HG02840 (cell line): Measurements from ENCODE around the gene GMDS.

Experiments
- ATAC-seq: cut with Tn5 transposase; IDR thresholded peaks from one replicate; pipeline ENCODE4 v1.9.1; 2021; ENCODE audit warnings: mild to moderate bottlenecking, moderate library complexity, moderate number of reproducible peaks; ENCODE audit not compliant: unreplicated experiment, low FRiP score

The GMDS gene

GRCh38 chr6:2182251-2182650 lies 63.2 kb downstream of the GMDS start:
- no peak for ATAC-seq

GRCh38 chr6:2181567-2181966 lies 63.8 kb downstream of the GMDS start:
- ATAC-seq, result no peak

DNA sequence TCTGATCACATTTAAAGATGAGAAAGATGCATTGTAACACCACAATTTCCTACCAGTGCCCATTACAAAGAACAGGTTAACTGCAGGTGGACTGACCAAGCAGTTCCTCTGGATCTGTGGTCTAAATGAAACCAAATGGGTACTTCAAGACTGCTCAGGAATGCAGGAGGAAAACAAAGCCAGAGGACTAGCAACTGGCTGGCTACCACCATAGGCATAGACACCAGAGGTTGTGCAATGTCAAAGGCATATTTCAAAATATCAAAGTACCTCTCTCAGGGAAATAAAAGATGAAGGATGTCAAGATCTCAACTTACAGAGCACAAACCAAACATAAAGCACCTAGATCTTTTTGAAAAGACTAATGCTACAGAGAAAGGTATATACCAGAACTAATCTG lies 65.5 kb downstream of the GMDS start:
- ATAC-seq, result no peak

GRCh38 chr6:2179241-2179640 lies 66.2 kb downstream of the GMDS start:
- no peak for ATAC-seq

DNA sequence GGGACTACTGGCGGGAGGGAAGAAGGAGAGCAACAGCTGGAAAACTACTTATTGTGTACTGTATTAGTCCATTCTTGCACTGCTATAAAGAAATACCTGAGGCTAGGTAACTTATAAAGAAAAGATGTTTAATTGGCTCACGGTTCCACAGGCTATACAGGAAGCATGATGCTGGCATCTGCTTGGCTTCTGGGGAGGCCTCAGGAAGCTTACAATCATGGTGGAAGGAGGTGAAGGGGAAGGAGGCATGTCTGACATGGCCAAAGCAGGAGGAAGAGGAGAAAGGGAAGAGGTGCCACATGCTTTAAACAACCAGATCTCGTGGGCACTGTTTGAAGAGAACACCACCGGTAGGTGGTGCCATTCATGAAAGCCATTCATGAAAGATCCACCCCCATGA lies 67.3 kb downstream of the GMDS start:
- ATAC-seq, result no peak

GRCh38 chr6:2175825-2176224 lies 69.6 kb downstream of the GMDS start:
- ATAC-seq, result no peak

DNA sequence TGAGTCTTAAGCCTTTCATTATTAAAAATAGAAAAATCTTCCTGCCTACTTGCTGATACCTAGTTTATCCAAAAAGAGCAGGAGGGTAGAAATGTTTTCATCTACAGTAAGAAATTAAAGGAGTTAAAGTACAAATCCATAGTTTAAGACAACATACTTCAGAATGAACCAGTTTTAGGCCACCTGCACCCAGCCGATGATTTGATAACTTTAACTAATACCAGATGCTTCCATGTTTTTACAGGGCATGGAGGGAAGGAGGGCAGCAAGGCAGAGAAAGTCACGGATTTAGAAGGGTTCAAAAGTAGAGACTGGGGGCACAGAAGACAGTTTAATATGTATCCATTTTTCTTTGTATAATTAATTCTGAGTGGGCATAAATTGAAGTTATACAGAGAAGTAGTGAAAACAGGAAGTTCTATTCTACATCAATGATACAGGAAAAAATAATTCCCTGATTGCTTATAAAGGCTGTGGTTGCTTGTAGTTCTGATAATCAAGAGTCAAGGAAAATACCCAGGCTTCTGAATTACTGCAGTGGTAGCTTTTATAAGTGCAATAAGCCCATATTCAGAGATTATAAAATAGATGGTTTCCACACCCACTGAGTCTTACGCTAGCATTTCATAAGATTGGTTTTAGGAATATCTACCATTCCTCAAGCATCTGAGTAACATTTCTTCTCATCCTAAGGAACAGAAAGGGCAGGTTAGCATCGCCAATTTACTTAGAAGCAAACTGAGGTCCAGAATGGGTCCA lies 72.0 kb downstream of the GMDS start:
- no peak for ATAC-seq

DNA sequence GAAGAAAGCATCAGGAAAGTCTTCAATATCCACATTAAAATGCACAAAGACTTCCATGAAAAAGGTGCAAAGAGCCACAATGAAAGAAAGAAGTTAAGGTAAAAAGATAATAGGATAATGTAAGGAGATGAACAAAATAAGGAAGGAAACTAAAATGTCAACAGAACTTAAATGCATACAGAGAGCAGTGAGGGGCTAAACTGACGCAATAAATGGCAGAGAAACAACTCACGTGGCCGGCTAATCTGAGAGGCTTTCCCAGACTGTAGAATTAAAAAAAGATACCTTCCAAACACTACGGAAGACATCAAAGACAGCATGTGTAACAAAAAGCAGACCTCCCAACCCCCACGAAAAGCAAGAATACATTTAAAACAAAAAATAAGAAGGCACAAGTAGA lies 73.7 kb downstream of the GMDS start:
- ATAC-seq, result no peak

- ATAC-seq, result no peak
Observed at GRCh38 chr6:2168480-2168879, 76.9 kb downstream of the GMDS start.

DNA sequence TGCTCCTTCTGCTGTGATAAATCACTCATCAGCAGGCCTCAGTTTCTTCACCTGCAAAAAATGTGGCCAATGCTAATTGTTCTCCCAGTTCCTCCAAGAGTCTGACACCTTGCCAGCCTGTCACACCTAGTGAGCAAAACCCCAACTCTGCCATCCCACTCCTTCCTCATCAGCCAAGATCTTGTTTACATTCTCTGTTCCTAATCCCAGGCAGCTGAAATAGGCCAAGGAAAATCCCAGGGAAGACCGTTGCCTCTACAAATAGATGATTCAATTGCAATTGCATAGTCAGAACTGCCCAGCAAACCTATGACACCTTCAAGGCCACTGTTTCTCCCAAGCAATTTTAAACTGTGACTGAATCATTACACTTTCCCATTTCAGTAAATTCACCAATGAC lies 78.7 kb downstream of the GMDS start:
- no peak for ATAC-seq

GRCh38 chr6:2165286-2165685 lies 80.1 kb downstream of the GMDS start:
- no peak for ATAC-seq

DNA sequence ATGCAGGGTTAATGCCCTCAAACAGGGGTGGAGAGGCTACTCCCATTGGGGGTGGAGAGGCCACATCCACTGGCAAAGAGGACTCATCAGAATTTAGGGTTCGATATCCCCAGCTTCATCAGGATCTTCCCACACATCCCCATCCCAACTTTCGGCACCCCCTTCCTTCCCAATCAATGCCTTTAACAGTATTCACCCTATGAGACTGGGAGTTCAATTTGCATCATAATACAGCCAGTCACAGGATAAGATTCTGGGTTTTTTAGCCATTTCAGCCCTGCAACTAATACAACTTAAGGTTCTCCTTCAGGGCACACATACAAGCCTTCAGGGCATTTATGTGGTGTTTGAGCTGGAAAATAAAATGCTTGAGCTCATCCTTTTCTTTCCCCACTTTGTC lies 80.9 kb downstream of the GMDS start:
- ATAC-seq, result no peak

- no peak for ATAC-seq
Observed at GRCh38 chr6:2162079-2162445, 83.3 kb downstream of the GMDS start.

GRCh38 chr6:2158596-2159271 lies 86.7 kb downstream of the GMDS start:
- ATAC-seq, result no peak

DNA sequence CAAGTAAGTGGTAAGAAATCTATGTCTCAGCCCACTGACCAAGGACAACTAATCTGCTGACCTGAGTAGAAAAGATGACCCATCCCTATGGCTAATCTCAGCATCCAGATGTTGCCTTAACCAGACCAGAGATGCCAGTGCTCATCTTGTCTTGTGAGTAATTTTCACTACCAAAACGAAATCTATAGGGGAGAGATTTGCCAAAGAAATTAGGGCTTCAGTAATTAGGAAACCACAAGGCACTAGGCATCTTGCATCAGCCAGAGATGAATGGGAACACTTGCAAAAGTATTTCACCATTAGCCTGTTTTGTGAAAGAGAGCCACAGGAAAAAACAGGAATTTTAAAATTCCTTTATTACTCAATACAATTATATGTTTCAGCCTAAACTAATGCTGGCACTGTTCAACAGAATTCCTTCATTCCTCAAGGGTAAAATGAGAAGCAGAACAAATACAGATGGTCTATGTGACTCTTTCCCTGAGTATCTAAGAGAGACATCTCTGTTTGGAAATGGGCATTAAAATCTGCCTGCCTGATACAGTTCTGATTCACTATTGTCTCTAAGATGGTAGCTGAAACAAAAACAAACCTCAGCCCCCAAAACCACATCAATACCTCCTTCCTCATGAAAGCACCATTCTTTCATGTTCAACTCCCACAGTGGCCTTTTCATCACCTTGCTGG lies 87.8 kb downstream of the GMDS start:
- no peak for ATAC-seq

DNA sequence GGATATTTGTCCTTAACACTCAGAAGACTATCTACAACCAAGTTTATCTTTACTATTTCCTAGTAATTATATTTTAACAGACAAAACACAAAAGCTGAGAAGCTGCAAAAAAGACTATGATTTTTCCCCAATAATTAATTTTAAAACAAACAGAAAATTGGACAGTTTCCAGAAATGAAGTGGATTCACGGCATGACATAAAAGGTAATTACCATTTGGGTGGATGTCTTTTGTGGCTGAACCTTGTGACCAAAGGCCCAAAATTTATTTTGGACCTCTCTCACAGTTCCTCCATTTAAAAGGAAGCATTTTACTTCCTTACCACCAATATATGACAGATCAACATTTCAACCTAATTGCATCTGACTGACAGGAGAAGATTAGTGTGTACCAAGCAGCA lies 90.2 kb downstream of the GMDS start:
- no peak for ATAC-seq

- ATAC-seq, result no peak
Observed at GRCh38 chr6:2149361-2150006, 95.9 kb downstream of the GMDS start.

DNA sequence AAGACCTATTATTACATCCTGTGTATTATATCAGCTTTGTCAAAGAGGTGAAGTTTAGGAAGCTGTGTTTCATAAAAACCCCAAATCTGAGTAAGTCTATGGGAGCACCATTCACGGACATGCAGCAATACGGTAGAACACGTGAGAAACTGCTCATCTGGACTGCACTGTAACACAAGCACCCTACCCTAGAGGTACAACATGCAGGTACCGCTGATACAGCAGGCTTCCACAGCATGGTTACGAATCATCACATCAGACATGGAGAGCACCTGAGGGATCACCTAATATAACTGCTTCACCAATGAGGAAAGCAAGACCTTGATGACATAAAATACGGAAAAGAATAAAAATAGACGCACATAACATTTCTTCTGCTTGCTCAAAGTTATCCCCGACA lies 96.7 kb downstream of the GMDS start:
- ATAC-seq, result no peak

DNA sequence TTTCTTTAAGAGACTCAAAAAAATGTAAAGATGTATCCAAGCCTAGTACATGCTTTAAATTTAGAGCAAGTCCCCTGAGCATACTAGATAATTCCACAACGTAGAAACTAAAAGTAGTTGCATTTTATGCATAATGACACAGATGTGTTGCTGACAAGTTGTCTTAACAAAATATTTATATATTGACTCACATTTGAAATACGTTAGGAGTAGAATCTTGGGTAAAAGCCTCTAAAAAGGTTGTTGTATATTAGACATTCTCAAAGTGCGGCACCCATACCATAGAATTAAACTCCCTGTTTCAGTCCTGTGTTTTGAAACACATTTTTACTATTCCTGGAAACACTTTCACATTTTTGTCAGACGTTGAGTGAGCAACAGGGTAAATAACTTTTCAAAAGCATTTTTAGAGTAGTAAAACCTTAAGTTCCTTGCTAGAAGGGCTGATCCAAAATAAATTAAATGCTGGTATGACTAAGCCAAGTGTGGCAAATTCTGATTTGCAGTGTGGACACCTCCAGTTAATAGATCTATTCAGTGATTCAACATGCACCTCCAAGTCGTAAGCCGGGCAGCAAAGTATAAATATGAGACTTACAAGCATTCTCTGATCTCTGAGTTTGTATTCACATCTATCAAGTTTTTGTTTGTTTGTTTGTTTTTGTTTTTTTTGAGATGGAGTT lies 97.5 kb downstream of the GMDS start:
- no peak for ATAC-seq

DNA sequence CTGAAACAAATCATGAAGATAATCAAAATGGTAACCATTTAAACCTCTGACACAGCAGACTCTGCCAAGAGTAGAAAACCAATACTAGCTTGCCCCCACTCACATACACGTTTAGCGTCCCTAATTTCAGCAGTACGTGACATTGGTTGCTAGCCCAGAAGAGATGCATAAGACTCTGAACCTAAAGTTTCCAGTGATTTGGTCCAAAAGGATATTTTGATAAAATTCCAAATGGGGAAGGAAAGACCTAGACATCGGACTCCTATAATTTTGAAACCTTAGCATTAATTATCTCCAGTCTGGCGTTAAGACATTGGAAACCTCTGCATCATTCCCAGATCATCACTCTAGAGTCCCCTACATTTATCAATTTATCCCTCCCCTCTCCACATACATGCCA lies 98.1 kb downstream of the GMDS start:
- no peak for ATAC-seq

DNA sequence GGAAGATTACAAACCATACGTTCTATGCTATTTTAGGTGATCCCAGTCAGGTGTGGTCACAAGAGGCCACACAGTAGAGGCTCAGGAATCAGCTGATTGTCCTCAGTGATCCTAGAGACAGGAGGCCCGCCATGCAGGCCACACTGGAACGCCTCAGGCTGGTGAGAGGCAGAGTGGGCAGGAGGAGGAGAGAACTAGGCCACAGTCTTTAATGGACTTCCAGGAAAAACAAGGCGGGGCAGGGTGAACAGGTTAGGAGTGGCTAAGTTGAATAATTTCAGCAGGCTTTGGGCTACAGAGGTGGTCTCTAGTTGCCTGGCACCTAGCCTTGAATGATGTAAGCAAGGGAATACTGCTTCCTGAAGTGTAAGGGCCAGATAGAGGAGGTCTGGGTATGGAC lies 101.2 kb downstream of the GMDS start:
- no peak for ATAC-seq
